C4-2B (cell line): ENCODE results near the gene MFNG.

Experiments used
- H3K27ac ChIP-seq: fragments of 450-650 bp; 2 replicates; pipeline ENCODE4 v1.5.1; 2017
- ZFX ChIP-seq: fragments of 450-650 bp; IDR thresholded peaks from 2 replicates; pipeline ENCODE4 v1.6.1; 2017
- TF ChIP-seq, protein P1 (sequence below): fragments of 450-650 bp; conservative IDR thresholded peaks from 2 replicates; pipeline ENCODE4 v1.5.1; 2017; ENCODE audit warnings: mild to moderate bottlenecking

Gene MFNG

DNA sequence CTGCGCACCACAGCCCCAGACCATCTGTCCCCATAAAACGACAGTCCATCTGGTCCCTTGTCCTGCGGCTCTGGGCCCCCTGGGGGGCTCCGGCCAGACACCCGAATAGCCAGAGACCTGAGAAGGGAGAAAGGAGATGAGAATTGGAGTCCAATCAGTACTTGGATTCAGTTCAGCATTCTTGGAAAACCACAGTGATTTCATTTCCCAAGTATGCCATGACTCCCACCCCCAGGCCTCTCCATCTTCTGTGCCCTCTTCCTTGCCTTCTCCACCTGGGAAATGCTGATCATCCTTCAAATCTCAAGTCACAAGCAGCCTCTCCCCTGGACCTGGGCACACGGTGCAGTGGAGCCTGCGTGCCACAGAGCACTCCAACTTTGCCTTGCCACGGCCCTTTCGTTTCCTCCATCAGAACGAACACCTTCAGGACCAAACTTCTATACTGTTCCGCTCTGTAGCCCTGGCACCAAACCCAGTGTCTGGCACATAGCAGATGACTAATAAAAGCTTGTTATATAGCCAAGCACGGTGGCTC is 10.9 kb upstream of the MFNG start:
- no peak overlapping the region for H3K27ac ChIP-seq
- TF ChIP-seq, protein P1, sequence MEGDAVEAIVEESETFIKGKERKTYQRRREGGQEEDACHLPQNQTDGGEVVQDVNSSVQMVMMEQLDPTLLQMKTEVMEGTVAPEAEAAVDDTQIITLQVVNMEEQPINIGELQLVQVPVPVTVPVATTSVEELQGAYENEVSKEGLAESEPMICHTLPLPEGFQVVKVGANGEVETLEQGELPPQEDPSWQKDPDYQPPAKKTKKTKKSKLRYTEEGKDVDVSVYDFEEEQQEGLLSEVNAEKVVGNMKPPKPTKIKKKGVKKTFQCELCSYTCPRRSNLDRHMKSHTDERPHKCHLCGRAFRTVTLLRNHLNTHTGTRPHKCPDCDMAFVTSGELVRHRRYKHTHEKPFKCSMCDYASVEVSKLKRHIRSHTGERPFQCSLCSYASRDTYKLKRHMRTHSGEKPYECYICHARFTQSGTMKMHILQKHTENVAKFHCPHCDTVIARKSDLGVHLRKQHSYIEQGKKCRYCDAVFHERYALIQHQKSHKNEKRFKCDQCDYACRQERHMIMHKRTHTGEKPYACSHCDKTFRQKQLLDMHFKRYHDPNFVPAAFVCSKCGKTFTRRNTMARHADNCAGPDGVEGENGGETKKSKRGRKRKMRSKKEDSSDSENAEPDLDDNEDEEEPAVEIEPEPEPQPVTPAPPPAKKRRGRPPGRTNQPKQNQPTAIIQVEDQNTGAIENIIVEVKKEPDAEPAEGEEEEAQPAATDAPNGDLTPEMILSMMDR, result no peak
- no peak for TF ChIP-seq ZFX

GRCh38 chr22:37496651-37497050 is 10.5 kb upstream of the MFNG start:
- no peak overlapping the region for H3K27ac ChIP-seq
- no peak for TF ChIP-seq ZFX
- TF ChIP-seq, protein P1, result no peak

DNA sequence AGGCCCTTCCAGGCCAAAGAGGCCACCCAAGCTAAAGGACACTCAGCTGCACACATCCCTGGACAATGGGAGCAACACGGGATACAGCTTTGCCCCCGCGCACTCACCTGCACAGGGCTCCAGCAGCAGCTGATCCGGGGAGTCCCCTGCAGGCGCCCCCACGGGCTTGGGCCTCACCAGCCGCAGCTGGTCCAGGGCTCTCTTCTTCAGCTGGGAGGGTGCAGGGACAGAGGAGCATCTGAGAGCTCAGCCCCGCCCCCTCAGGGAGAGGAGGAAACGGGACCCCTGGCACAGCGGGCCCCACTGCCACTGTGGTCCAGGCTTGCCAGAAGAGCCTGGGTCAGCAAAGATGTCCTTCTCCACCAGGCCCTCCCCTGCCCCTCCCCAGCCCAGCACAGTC is 7.8 kb upstream of the MFNG start:
- TF ChIP-seq ZFX, result no peak
- TF ChIP-seq, protein P1, result no peak
- no peak overlapping the region for H3K27ac ChIP-seq

DNA sequence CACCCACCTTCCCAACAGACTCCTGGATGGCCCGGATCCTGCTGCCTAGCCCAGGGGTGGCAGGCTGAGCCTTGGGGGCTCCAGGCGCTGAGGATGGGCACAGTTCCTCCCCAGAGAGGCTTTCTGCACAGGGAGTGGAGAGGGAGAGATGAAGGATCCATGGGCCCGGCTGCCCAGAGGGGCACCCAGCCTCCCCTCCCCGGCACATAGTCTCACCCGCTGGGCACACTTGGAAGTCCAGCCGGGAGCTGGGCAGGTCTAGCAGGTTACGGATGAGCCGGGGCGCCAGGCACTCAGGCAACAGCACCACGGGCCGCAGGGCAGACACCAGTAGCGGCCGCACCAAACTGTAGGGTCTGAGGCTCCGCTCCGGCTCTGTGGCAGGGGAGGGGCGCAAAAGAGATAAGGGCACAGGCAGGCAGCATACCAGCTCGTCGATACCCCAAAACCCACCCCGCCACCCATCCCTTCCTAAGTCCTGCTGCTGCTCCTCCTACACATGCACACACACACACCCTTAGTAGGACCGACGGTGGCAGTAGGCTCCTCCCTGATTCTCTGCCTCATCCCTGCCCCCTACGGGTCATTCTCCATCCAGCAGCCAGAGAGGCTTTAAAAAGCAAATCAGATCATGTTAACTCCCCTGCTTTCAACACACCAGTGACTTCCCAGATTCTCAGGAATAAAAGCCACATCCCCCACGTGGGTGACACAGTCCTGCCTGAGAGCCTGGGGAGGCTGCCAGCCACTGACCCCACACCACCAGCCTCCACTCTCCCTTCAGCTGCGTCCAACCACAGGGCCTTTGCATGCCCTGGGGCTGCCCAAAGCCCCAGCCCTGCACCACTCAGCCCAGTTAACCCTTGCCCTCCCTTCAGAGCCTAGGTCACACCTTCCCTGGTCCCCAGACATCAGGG is 6.5 kb upstream of the MFNG start:
- no peak overlapping the region for H3K27ac ChIP-seq
- TF ChIP-seq ZFX, result no peak
- TF ChIP-seq, protein P1, result peak; percentile 38

GRCh38 chr22:37491559-37492427 is 5.6 kb upstream of the MFNG start:
- no peak for TF ChIP-seq ZFX
- TF ChIP-seq, protein P1, result no peak
- no peak overlapping the region for H3K27ac ChIP-seq

DNA sequence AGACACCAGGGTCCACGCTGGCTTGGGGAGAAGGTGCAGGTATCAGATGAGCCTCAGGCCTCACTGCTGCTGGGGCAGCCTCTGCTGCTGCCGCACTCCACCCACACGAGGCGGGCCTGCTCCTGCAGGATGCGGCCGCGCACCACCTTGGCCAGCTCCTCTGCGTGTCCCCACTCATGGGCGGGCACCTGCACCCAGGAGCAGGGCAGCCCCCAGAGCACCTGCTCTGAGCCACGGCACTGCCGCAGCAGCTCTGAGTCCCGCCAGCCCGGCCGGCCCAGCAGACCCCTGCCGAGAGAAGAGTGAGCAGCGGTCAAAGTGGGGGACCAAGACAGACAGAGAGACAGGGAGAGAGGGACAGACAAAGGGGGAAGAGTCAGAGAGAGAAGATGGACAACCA is 4.9 kb upstream of the MFNG start:
- TF ChIP-seq, protein P1, result no peak
- TF ChIP-seq ZFX, result no peak
- H3K27ac ChIP-seq, result no peak overlapping the region
